Colonic mucosa (tissue), 4 donors: ENCODE measurements around the gene UBTF. TPM values are rescaled to one million over a fixed set of nuclear protein-coding genes. Genes with fewer than 3 reads are reported as not detected.

ENCODE experiments used
- DNase-seq: peaks from one replicate; pipeline ENCODE4 v3.0.0-alpha.2; 2020
- H3K27ac ChIP-seq: fragments of 200-600 bp; one replicate; pipeline ENCODE4 v1.8.0; 2021
- H3K27me3 ChIP-seq: fragments of 200-600 bp; one replicate; pipeline ENCODE4 v1.8.0; 2021
- H3K36me3 ChIP-seq: fragments of 200-600 bp; one replicate; pipeline ENCODE4 v1.8.0; 2021
- H3K4me1 ChIP-seq: fragments of 200-600 bp; one replicate; pipeline ENCODE4 v1.8.0; 2021; ENCODE audit warnings: mild to moderate bottlenecking
- H3K4me3 ChIP-seq: fragments of 200-600 bp; one replicate; pipeline ENCODE4 v1.8.0; 2021
- H3K9ac ChIP-seq, 2 donors: one replicate each; pipeline ENCODE4 v1.7.0; 2013; ENCODE audit warnings: control low read depth in 2 of 2, low read depth in 2 of 2, low read length in 2 of 2
- H3K9me3 ChIP-seq: fragments of 200-600 bp; one replicate; pipeline ENCODE4 v1.8.0; 2021
- CTCF ChIP-seq: fragments of 200-600 bp; IDR thresholded peaks from one replicate; pipeline ENCODE4 v1.8.0; 2022; ENCODE audit warnings: antibody characterized with exemption, mild to moderate bottlenecking
- intact Hi-C: fragments of 100-400 bp; cut with DNase I; formaldehyde crosslinking; loops from one replicate; pipeline ENCODE4 v1.14.1; 2022
- total RNA-seq, 2 donors: library from RNA; stranded (reverse); fragmentation: NEBNext Ultra II Directional in 1 of 2; extraction: Animal tissue kit (Norgen Biotek cat#: 25700) in 1 of 2; gene quantifications; one replicate each; pipeline ENCODE4 v1.2.1, GENCODE V29; 2021
- donor health status: healthy.
- donor health status: DM: no; HTN: no; CAD: no.
- donor health status: DM: no; HTN: no; CAD: no.

Gene UBTF
- total RNA-seq, result 10 to 100 TPM; 44.7 to 84.1 TPM

- peak within 1 kb of the TSS; percentile 99 for H3K27ac ChIP-seq
- peak within 1 kb of the TSS; percentile 89 for H3K4me3 ChIP-seq
- TF ChIP-seq CTCF, result no peak
- no peaks in the 10 kb centered on the region for H3K4me1 ChIP-seq
- no peak for DNase-seq
- intact Hi-C loops, result no loop called here
- H3K9me3 ChIP-seq, result no peaks in the 10 kb centered on the region
- peaks cover 10% of the 10 kb centered on the region for H3K36me3 ChIP-seq
- no peaks in the 10 kb centered on the region for H3K27me3 ChIP-seq
- peak within 1 kb of the TSS; percentile 94 to 95 for H3K9ac ChIP-seq
Measured at GRCh38 chr17:44219616-44220212, at the start of gene UBTF. TSS of gene UBTF (minus strand) at chr17:44219675. CDS start at chr17:44218229, 1,446 bp downstream.

- Histone ChIP-seq H3K27ac (no peak overlapping the region), H3K4me1 (no peaks in the 10 kb centered on the region), H3K27me3 (no peaks in the 10 kb centered on the region), H3K36me3 (no peaks in the 10 kb centered on the region), H3K9ac (no peak overlapping the region), H3K4me3 (no peak overlapping the region), H3K9me3 (no peaks in the 10 kb centered on the region)
- DNase-seq, result no peak
- intact Hi-C loops, result no loop called here
- TF ChIP-seq CTCF, result no peak
Measured at GRCh38 chr17:44268709-44269534, 49.4 kb upstream of the UBTF start.

- H3K9me3 ChIP-seq, result no peaks in the 10 kb centered on the region
- no peak within 1 kb of the TSS for H3K9ac ChIP-seq
- intact Hi-C loops, result no loop called here
- no peaks in the 10 kb centered on the region for H3K4me1 ChIP-seq
- no peak within 1 kb of the TSS for H3K4me3 ChIP-seq
- no peak for DNase-seq
- H3K27ac ChIP-seq, result no peak within 1 kb of the TSS
- no peak for TF ChIP-seq CTCF
- no peaks in the 10 kb centered on the region for H3K27me3 ChIP-seq
- H3K36me3 ChIP-seq, result no peaks in the 10 kb centered on the region
Measured at GRCh38 chr17:44267818-44268490, 48.5 kb upstream of the UBTF start, which contains the start of gene SLC4A1. TSS of gene SLC4A1 (minus strand) at chr17:44268135. CDS start at chr17:44262866, 5,269 bp downstream.

- Histone ChIP-seq H3K9ac (no peak overlapping the region), H3K27ac (no peak overlapping the region), H3K27me3 (no peaks in the 10 kb centered on the region), H3K4me3 (no peak overlapping the region), H3K9me3 (no peaks in the 10 kb centered on the region), H3K36me3 (no peaks in the 10 kb centered on the region), H3K4me1 (no peaks in the 10 kb centered on the region)
- no peak for DNase-seq
- intact Hi-C loops, result no loop called here
- no peak for TF ChIP-seq CTCF
Measured at GRCh38 chr17:44267165-44267455, 47.6 kb upstream of the UBTF start.

- Histone ChIP-seq H3K4me3 (no peak overlapping the region), H3K36me3 (no peaks in the 10 kb centered on the region), H3K27ac (no peak overlapping the region), H3K9ac (no peak overlapping the region), H3K4me1 (no peaks in the 10 kb centered on the region), H3K9me3 (no peaks in the 10 kb centered on the region), H3K27me3 (no peaks in the 10 kb centered on the region)
- intact Hi-C loops, result no loop called here
- TF ChIP-seq CTCF, result no peak
- DNase-seq, result no peak
Measured at GRCh38 chr17:44266402-44267164, 47.1 kb upstream of the UBTF start.
